Measurements from ENCODE around the gene ATP6V1B1. TPM values are rescaled to one million over a fixed set of nuclear protein-coding genes. Genes with fewer than 3 reads are reported as not detected.
A peak's percentile ranks its signal among the peaks of the same experiment; 100 is the strongest.

ATP6V1B1 gene
- total RNA-seq, 1 donor from 2014 or later = not detected

- ATAC-seq (no peak), DNase-seq (no peak)
- intact Hi-C loops (cut with micrococcal nuclease) = no loop called here
Measured at GRCh38 chr2:70960833-70961647, 25.3 kb downstream of the ATP6V1B1 start.

GRCh38 chr2:70961648-70961994 is 25.9 kb downstream of the ATP6V1B1 start:
- no peak for DNase-seq
- ATAC-seq = no peak
- intact Hi-C loops (cut with micrococcal nuclease) = no loop called here

- ATAC-seq = no peak
- no peak for DNase-seq
- intact Hi-C loops (cut with micrococcal nuclease) = no loop called here
Measured at GRCh38 chr2:70962211-70962884, 26.6 kb downstream of the ATP6V1B1 start.

GRCh38 chr2:70962885-70963878 is 27.5 kb downstream of the ATP6V1B1 start:
- ATAC-seq = no peak
- DNase-seq = no peak
- intact Hi-C loops (cut with micrococcal nuclease) = no loop called here

GRCh38 chr2:70964133-70964532 is 28.4 kb downstream of the ATP6V1B1 start:
- intact Hi-C loops (cut with micrococcal nuclease) = no loop called here

GRCh38 chr2:70964596-70965386 is 29.1 kb downstream of the ATP6V1B1 start:
- intact Hi-C loops (cut with micrococcal nuclease) = no loop called here
- DNase-seq (peak; percentile 84), ATAC-seq (peak; percentile 87)

More at GRCh38 chr2:70964133-70964532, 28.4 kb downstream of the ATP6V1B1 start:
- ATAC-seq = no peak
- DNase-seq = no peak

GRCh38 chr2:70965506-70965905 is 29.8 kb downstream of the ATP6V1B1 start:
- ATAC-seq (no peak), DNase-seq (no peak)
- intact Hi-C loops (cut with micrococcal nuclease) = no loop called here

- no peak for DNase-seq
- intact Hi-C loops (cut with micrococcal nuclease) = no loop called here
- ATAC-seq = no peak
Measured at GRCh38 chr2:70966681-70967080, 31.0 kb downstream of the ATP6V1B1 start.

GRCh38 chr2:70967189-70967588 is 31.5 kb downstream of the ATP6V1B1 start:
- intact Hi-C loops (cut with micrococcal nuclease) = no loop called here
- no peak for DNase-seq
- ATAC-seq = no peak

GRCh38 chr2:70974592-70974991 is 38.9 kb downstream of the ATP6V1B1 start:
- ATAC-seq (no peak), DNase-seq (no peak)
- intact Hi-C loops (cut with micrococcal nuclease) = no loop called here

- intact Hi-C loops (cut with micrococcal nuclease) = no loop called here
- ATAC-seq = no peak
- DNase-seq = no peak
Measured at GRCh38 chr2:70975237-70975636, 39.5 kb downstream of the ATP6V1B1 start.

GRCh38 chr2:70977605-70978205 is 42.0 kb downstream of the ATP6V1B1 start:
- intact Hi-C loops (cut with micrococcal nuclease) = no loop called here
- no peak for DNase-seq
- ATAC-seq = peak; percentile 5

GRCh38 chr2:70978341-70979179 is 42.9 kb downstream of the ATP6V1B1 start, which contains the start of gene ANKRD53:
ANKRD53 (plus strand) TSS chr2:70978630; CDS start chr2:70978646, 16 bp downstream.
- ATAC-seq (peak; percentile 77), DNase-seq (peak; percentile 75)
- intact Hi-C loops (cut with micrococcal nuclease) = no loop called here

- DNase-seq (no peak), ATAC-seq (no peak)
- intact Hi-C loops (cut with micrococcal nuclease) = no loop called here
Measured at GRCh38 chr2:70979180-70979488, 43.4 kb downstream of the ATP6V1B1 start.

- ATAC-seq (no peak), DNase-seq (no peak)
- intact Hi-C loops (cut with micrococcal nuclease) = no loop called here
Measured at GRCh38 chr2:70979626-70980025, 43.9 kb downstream of the ATP6V1B1 start.

GRCh38 chr2:70981421-70981820 is 45.7 kb downstream of the ATP6V1B1 start:
- intact Hi-C loops (cut with micrococcal nuclease) = no loop called here
- DNase-seq (no peak), ATAC-seq (no peak)

Data from left ventricle myocardium superior (tissue), 1 donor.